Spleen (tissue), 7 donors: ENCODE measurements around the gene EML6.

Source experiments
- CTCF ChIP-seq, 11 experiments: fragments of 200-600 bp in 7 of 11; fragments of 450-650 bp in 4 of 11; sonication (generic) in 4 of 11; IDR thresholded peaks in 8 of 11; conservative IDR thresholded peaks in 3 of 11; 1 replicate in 7 of 11; 2 replicates in 4 of 11; pipeline versions ENCODE4 v1.4.0 to v1.8.0; 2016 to 2021; ENCODE audit warnings: antibody characterized with exemption in 11 of 11, inconsistent platforms in 4 of 11, mild to moderate bottlenecking in 1 of 11
- POLR2A ChIP-seq, 3 donors: fragments of 450-650 bp; IDR thresholded peaks; one replicate each; pipeline ENCODE4 v1.5.1; 2017; ENCODE audit warnings: antibody characterized with exemption in 3 of 3, mild to moderate bottlenecking in 1 of 3
- POLR2AphosphoS5 ChIP-seq, 3 donors: sonication (generic); formaldehyde crosslinking; IDR thresholded peaks; one replicate each; pipeline ENCODE4 v1.5.1; 2017; ENCODE audit warnings: antibody characterized with exemption in 3 of 3
- donor health status: DM: no; HTN: no; CAD: no; lungs with moderate emphysema.
- donor health status: DM: no; HTN: no; CAD: no.
- donor health status: DM: no; HTN: no; CAD: no.

DNA sequence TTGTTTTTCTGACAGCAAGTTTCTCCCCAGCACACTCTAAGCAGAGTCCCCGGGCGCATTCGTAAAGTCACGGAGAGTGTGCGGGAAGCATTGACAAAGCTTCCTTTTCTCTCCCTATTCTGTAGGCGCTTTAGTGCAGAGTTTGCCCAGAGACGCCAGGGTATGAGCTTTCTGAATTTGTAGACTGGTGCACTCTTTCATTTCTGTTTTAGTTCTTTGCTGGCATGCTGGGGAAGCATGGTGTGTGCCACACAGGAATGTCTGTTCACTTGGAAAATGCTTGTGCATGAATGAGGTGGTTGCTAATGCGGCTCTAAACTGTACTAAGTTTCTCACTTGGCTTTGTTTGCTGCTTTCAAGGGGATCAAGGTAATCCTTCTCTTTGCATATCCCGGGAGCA lies 224.2 kb downstream of the EML6 start:
- TF ChIP-seq CTCF (IDR thresholded peaks at IDR 0.05 in 8 of 11, conservative IDR thresholded peaks at IDR 0.05 in 3 of 11) (no peak), POLR2A (IDR thresholded peaks at IDR 0.05) (no peak), POLR2AphosphoS5 (IDR thresholded peaks at IDR 0.05) (no peak)
